Endothelial cell of umbilical vein (primary cell): Measurements from ENCODE around the gene HARS2. TPM values are rescaled to one million over a fixed set of nuclear protein-coding genes. Genes with fewer than 3 reads are reported as not detected.

Source experiments
- BruUV-seq: library from RNA; stranded (reverse); fragments of 400-500 nt; replicated peaks from 2 replicates; lab custom pipeline; 2021; lab: Mats Ljungman, UMichigan
- CTCF ChIA-PET: fragments of 300-600, 350-600 bp; sonication (Branson Sonifier 250); formaldehyde crosslinking; loops from one replicate; lab custom pipeline; 2021; ENCODE audit warnings: antibody characterized with exemption, inconsistent platforms; lab: Charles Lee
- POLR2A ChIA-PET: fragments of 300-600, 350-600 bp; sonication (Branson Sonifier 250); formaldehyde crosslinking; loops from one replicate; lab custom pipeline; 2021; ENCODE audit warnings: antibody characterized with exemption, inconsistent platforms; lab: Charles Lee
- DNase-seq: peaks from one replicate; pipeline ENCODE4 v3.0.0-alpha.2; 2011; ENCODE audit warnings: low read depth, low spot score
- FAIRE-seq: peaks from 2 replicates; lab custom pipeline; 2011; peaks lifted over from hg19 to GRCh38; lab: Jason Lieb, UNC
- H2AFZ ChIP-seq: 2 replicates; pipeline ENCODE4 v1.6.0; 2012; ENCODE audit warnings: low read depth, low read length, control low read depth, inconsistent platforms
- H3K27ac ChIP-seq: 2 replicates; pipeline ENCODE4 v1.5.1; 2011; ENCODE audit warnings: low read depth, mild to moderate bottlenecking, control low read depth, low read length, moderate library complexity; ENCODE audit not compliant: insufficient read depth
- H3K27me3 ChIP-seq, 2 experiments: 2 replicates each; pipeline versions ENCODE4 v1.6.0 to v1.6.1; 2011; ENCODE audit warnings: low read length in 2 of 2, mixed read lengths in 1 of 2; ENCODE audit not compliant: control insufficient read depth in 2 of 2, insufficient read depth in 2 of 2
- H3K36me3 ChIP-seq, 2 experiments: 2 replicates in 1 of 2; 3 replicates in 1 of 2; pipeline ENCODE4 v1.5.1; 2011; ENCODE audit warnings: low read length in 2 of 2, mild to moderate bottlenecking in 1 of 2, moderate library complexity in 1 of 2; ENCODE audit not compliant: control insufficient read depth in 2 of 2, insufficient read depth in 2 of 2; ENCODE audit errors: extremely low read depth in 1 of 2
- H3K4me1 ChIP-seq: 3 replicates; pipeline ENCODE4 v1.5.1; 2011; ENCODE audit warnings: mild to moderate bottlenecking, low read length; ENCODE audit not compliant: control insufficient read depth, insufficient read depth; ENCODE audit errors: extremely low read depth
- H3K4me2 ChIP-seq: 2 replicates; pipeline ENCODE4 v1.6.1; 2011; ENCODE audit warnings: low read length, control low read depth, mixed read lengths; ENCODE audit not compliant: insufficient read depth
- H3K4me3 ChIP-seq, 3 experiments: fragments of 200-600 bp in 1 of 3; sonication (generic), shearing (Covaris generic) in 1 of 3; replicated peaks in 1 of 3; 2 replicates each; pipeline ENCODE4 v1.5.1; 2011 to 2016; ENCODE audit warnings: control low read depth in 3 of 3, low read length in 3 of 3, mild to moderate bottlenecking in 2 of 3, inconsistent platforms in 1 of 3, low read depth in 1 of 3, moderate library complexity in 1 of 3; ENCODE audit not compliant: insufficient read depth in 1 of 3
- H3K79me2 ChIP-seq: 2 replicates; pipeline ENCODE4 v1.6.0; 2012; ENCODE audit warnings: low read length, inconsistent platforms; ENCODE audit not compliant: control insufficient read depth, insufficient read depth
- H3K9ac ChIP-seq: replicated peaks from 2 replicates; pipeline ENCODE3; 2011; ENCODE audit warnings: low read length, control low read depth; ENCODE audit not compliant: insufficient read depth; ENCODE audit errors: extremely low read depth
- H3K9me1 ChIP-seq: replicated peaks from 3 replicates; pipeline ENCODE4 v1.6.0; 2011; ENCODE audit warnings: mild to moderate bottlenecking, low read length; ENCODE audit not compliant: control insufficient read depth, insufficient read depth; ENCODE audit errors: extremely low read depth
- H3K9me3 ChIP-seq: replicated peaks from 2 replicates; pipeline ENCODE4 v1.5.1; 2012; ENCODE audit warnings: low read length, inconsistent platforms; ENCODE audit not compliant: control insufficient read depth, insufficient read depth
- H4K20me1 ChIP-seq: replicated peaks from 2 replicates; pipeline ENCODE3; 2011; ENCODE audit warnings: mild to moderate bottlenecking, low read length; ENCODE audit not compliant: control insufficient read depth, insufficient read depth; ENCODE audit errors: extremely low read depth
- CTCF ChIP-seq, 2 donors: IDR thresholded peaks; 1 replicate in 1 of 2; 2 replicates in 1 of 2; pipeline ENCODE4 v1.5.1; 2011; ENCODE audit warnings: low read length in 2 of 2, mild to moderate bottlenecking in 2 of 2, moderate library complexity in 2 of 2, control low read depth in 1 of 2, inconsistent platforms in 1 of 2, low read depth in 1 of 2; ENCODE audit not compliant: insufficient read depth in 1 of 2; ENCODE audit errors: extremely low read depth in 1 of 2
- EZH2 ChIP-seq: IDR thresholded peaks from 2 replicates; pipeline ENCODE4 v1.6.1; 2012; ENCODE audit warnings: borderline replicate concordance, low read depth, mild to moderate bottlenecking, moderate library complexity, low read length, inconsistent platforms; ENCODE audit not compliant: severe bottlenecking
- FOS ChIP-seq: IDR thresholded peaks from 2 replicates; pipeline ENCODE4 v1.6.1; 2011; ENCODE audit warnings: mild to moderate bottlenecking, low read length, moderate library complexity, borderline replicate concordance; ENCODE audit not compliant: insufficient read depth
- GATA2 ChIP-seq: IDR thresholded peaks from 2 replicates; pipeline ENCODE4 v1.7.0; 2011; ENCODE audit warnings: low read depth, mild to moderate bottlenecking, moderate library complexity, mixed read lengths, low read length; ENCODE audit not compliant: insufficient read length, insufficient read depth
- JUN ChIP-seq: IDR thresholded peaks from 2 replicates; pipeline ENCODE4 v1.6.1; 2011; ENCODE audit warnings: borderline replicate concordance, low read depth; ENCODE audit not compliant: insufficient read length, insufficient read depth
- MAX ChIP-seq: IDR thresholded peaks from 2 replicates; pipeline ENCODE4 v1.6.1; 2011; ENCODE audit not compliant: insufficient read depth, insufficient read length
- MYC ChIP-seq: IDR thresholded peaks from one replicate; pipeline ENCODE4 v1.6.1; 2011; ENCODE audit warnings: mild to moderate bottlenecking, low read depth, low read length
- POLR2A ChIP-seq: IDR thresholded peaks from 2 replicates; pipeline ENCODE4 v1.6.1; 2012; ENCODE audit warnings: low read depth, mild to moderate bottlenecking, control low read depth, low read length
- POLR2AphosphoS5 ChIP-seq: IDR thresholded peaks from 2 replicates; pipeline ENCODE4 v1.6.1; 2012; ENCODE audit warnings: low read depth, mild to moderate bottlenecking, control low read depth, low read length, moderate library complexity; ENCODE audit not compliant: insufficient read depth
- dilution Hi-C: fragments of 300-500 bp; cut with MboI; formaldehyde crosslinking; loops from one replicate; pipeline ENCODE4 v1.15.0; 2019; ENCODE audit warnings: low sequenced_read_pairs; ENCODE audit not compliant: extremely low pct_ligation_motif_present
- intact Hi-C: fragments of 100-400 bp; cut with micrococcal nuclease; formaldehyde crosslinking; loops from one replicate; pipeline ENCODE4 v1.10.0; 2022
- polyA plus RNA-seq, 4 experiments: library from polyadenylated mRNA; depleted of rRNA in 3 of 4; stranded (reverse) in 3 of 4; unstranded in 1 of 4; fragments of >200 nt; gene quantifications; 2 replicates each; pipeline versions ENCODE4 v1.2.1 to v1.2.3, GENCODE V29; 2011 to 2012; ENCODE audit warnings: missing spikeins in 1 of 4
- total RNA-seq: library from RNA; stranded (reverse); gene quantifications from 2 replicates; pipeline ENCODE4 v1.2.3, GENCODE V29; 2021

HARS2 gene
- total and polyA plus RNA-seq, 2 donors (not counting 3 experiments of a cell fraction or from before 2014, with no cell fraction given), result 23.6 to 31.7 TPM

- H3K9me3 ChIP-seq, result no peaks in the 10 kb centered on the region
- CTCF ChIA-PET, result interaction anchor here (1.1 to 1.2 kb wide), 2 partner anchors 10 to 375 kb away, joined by 3 read pairs; no protein-coding TSS in a partner anchor
- H3K27ac ChIP-seq, result no peak overlapping the region
- FAIRE-seq (no peak), DNase-seq (no peak)
- BruUV-seq, result no TSS peak
- peaks cover 3 to 6% of the 10 kb centered on the region in 2 experiments for H3K27me3 ChIP-seq
- no peaks in the 10 kb centered on the region for H3K36me3 ChIP-seq
- no peaks in the 10 kb centered on the region for H3K4me1 ChIP-seq
- H3K4me3 ChIP-seq, result no peak overlapping the region
- POLR2A ChIA-PET, result no interaction called here
- TF ChIP-seq GATA2, result no peak
- TF ChIP-seq MYC, result no peak
- no peak for TF ChIP-seq POLR2AphosphoS5
- TF ChIP-seq EZH2, result no peak
- no peak for TF ChIP-seq MAX
- TF ChIP-seq JUN, result no peak
- TF ChIP-seq POLR2A, result no peak
- TF ChIP-seq CTCF (IDR thresholded peaks at IDR 0.05; ENCODE audit: extremely low read depth in 1 of 2, insufficient read depth in 1 of 2, low read depth in 1 of 2, low read length in 2 of 2), result no peak
- no peak for TF ChIP-seq FOS
- H3K9me1 ChIP-seq, result no peaks in the 10 kb centered on the region
- H2AFZ ChIP-seq, result no peak overlapping the region
- no peak overlapping the region for H3K4me2 ChIP-seq
- H3K9ac ChIP-seq, result no peak overlapping the region
- intact Hi-C loops (no loop called here), dilution Hi-C loops (no loop called here)
- H4K20me1 ChIP-seq, result no peaks in the 10 kb centered on the region
- no peaks in the 10 kb centered on the region for H3K79me2 ChIP-seq
These were observed 43.1 kb downstream of the HARS2 start for GRCh38 chr5:140734354-140734753.
